Smooth muscle cell of the pulmonary artery (primary cell): ENCODE measurements around the gene ANKRD12. TPM values are rescaled to one million over a fixed set of nuclear protein-coding genes. Genes with fewer than 3 reads are reported as not detected.

Experiments used
- total RNA-seq: library from RNA; depleted of rRNA; stranded (reverse); fragments of >200 nt; gene quantifications from 2 replicates; pipeline ENCODE4 v1.2.3, GENCODE V29; 2014

Gene ANKRD12
- 40.9 and 41.1 TPM in 2 replicates for total RNA-seq

GRCh38 chr18:9136315-9137155 lies at the start of gene ANKRD12:
Gene ANKRD12, plus strand, starts transcription at chr18:9136781. Its CDS starts 45,652 bp downstream, at chr18:9182433.

GRCh38 chr18:9102508-9103375 lies 33.8 kb upstream of the ANKRD12 start, which contains the start of gene NDUFV2:
Gene NDUFV2, plus strand, starts transcription at chr18:9102699. Its CDS starts 45 bp downstream, at chr18:9102744.

GRCh38 chr18:9334329-9334972 lies 197.9 kb downstream of the ANKRD12 start, which contains the start of gene TWSG1:
Gene TWSG1, plus strand, starts transcription at chr18:9334773. Its CDS starts 2,457 bp downstream, at chr18:9337230.

Other genes starting within 250 kb of the ANKRD12 start
- gene NDUFV2, start 34.1 kb upstream of the ANKRD12 start, total RNA-seq: 71.7 and 72.1 TPM in 2 replicates
- gene TWSG1, start 198.0 kb downstream of the ANKRD12 start, total RNA-seq: 148 and 152 TPM in 2 replicates